Trophoblast cell (in vitro differentiated cells and primary cell): ENCODE results near the gene PPP6C.

Source experiments
- DNase-seq, 2 donors: peaks; one replicate each; pipeline ENCODE4 v3.0.0-alpha.2; 2016
- H2AFZ ChIP-seq: 2 replicates; pipeline ENCODE4 v1.6.1; 2013; ENCODE audit warnings: low read length, moderate library complexity, mild to moderate bottlenecking; ENCODE audit not compliant: insufficient read depth, poor library complexity
- H2AK5ac ChIP-seq: 2 replicates; pipeline ENCODE4 v1.6.1; 2013; ENCODE audit warnings: mild to moderate bottlenecking, low read length
- H2BK120ac ChIP-seq: 2 replicates; pipeline ENCODE4 v1.6.1; 2013; ENCODE audit warnings: low read length, mild to moderate bottlenecking, moderate library complexity; ENCODE audit not compliant: insufficient read depth, poor library complexity
- H2BK12ac ChIP-seq: 2 replicates; pipeline ENCODE4 v1.6.1; 2013; ENCODE audit warnings: mild to moderate bottlenecking, low read length, moderate library complexity
- H2BK5ac ChIP-seq: 2 replicates; pipeline ENCODE4 v1.6.1; 2013; ENCODE audit warnings: low read length, low read depth, moderate library complexity, mild to moderate bottlenecking; ENCODE audit not compliant: poor library complexity
- H3K14ac ChIP-seq: 2 replicates; pipeline ENCODE4 v1.6.1; 2013; ENCODE audit warnings: mild to moderate bottlenecking, low read length
- H3K18ac ChIP-seq: 2 replicates; pipeline ENCODE4 v1.6.1; 2013; ENCODE audit warnings: mild to moderate bottlenecking, low read length
- H3K23ac ChIP-seq: 2 replicates; pipeline ENCODE4 v1.6.1; 2013; ENCODE audit warnings: low read length
- H3K27ac ChIP-seq: 2 replicates; pipeline ENCODE4 v1.5.1; 2013; ENCODE audit warnings: low read depth, mild to moderate bottlenecking, inconsistent platforms, low read length, moderate library complexity
- H3K27me3 ChIP-seq: 2 replicates; pipeline ENCODE4 v1.6.1; 2013; ENCODE audit warnings: inconsistent platforms, mild to moderate bottlenecking, low read length, moderate library complexity; ENCODE audit not compliant: insufficient read depth
- H3K36me3 ChIP-seq, 2 experiments: 1 replicate in 1 of 2; 2 replicates in 1 of 2; pipeline ENCODE4 v1.6.1; 2013; ENCODE audit warnings: low read length in 2 of 2, mild to moderate bottlenecking in 2 of 2, moderate library complexity in 1 of 2; ENCODE audit not compliant: insufficient read depth in 2 of 2, control insufficient read depth in 1 of 2
- H3K4ac ChIP-seq: 2 replicates; pipeline ENCODE4 v1.6.1; 2013; ENCODE audit warnings: low read depth, mild to moderate bottlenecking, low read length, moderate library complexity
- H3K4me1 ChIP-seq, 2 experiments: 1 replicate in 1 of 2; 2 replicates in 1 of 2; pipeline ENCODE4 v1.6.1; 2013; ENCODE audit warnings: low read length in 2 of 2, mild to moderate bottlenecking in 2 of 2, moderate library complexity in 1 of 2; ENCODE audit not compliant: insufficient read depth in 2 of 2, control insufficient read depth in 1 of 2
- H3K4me2 ChIP-seq: 2 replicates; pipeline ENCODE4 v1.6.1; 2013; ENCODE audit warnings: inconsistent platforms, mild to moderate bottlenecking, low read length, moderate library complexity
- H3K4me3 ChIP-seq: 2 replicates; pipeline ENCODE4 v1.5.1; 2013; ENCODE audit warnings: mild to moderate bottlenecking, low read depth, low read length, inconsistent platforms
- H3K79me1 ChIP-seq: one replicate; pipeline ENCODE4 v1.6.1; 2013; ENCODE audit warnings: low read length
- H3K79me2 ChIP-seq: 2 replicates; pipeline ENCODE4 v1.6.1; 2013; ENCODE audit warnings: low read length, mild to moderate bottlenecking; ENCODE audit not compliant: control insufficient read depth, insufficient read depth, poor library complexity
- H3K9ac ChIP-seq: 2 replicates; pipeline ENCODE4 v1.6.1; 2013; ENCODE audit warnings: mild to moderate bottlenecking, low read length
- H3K9me3 ChIP-seq: 2 replicates; pipeline ENCODE4 v1.6.1; 2013; ENCODE audit warnings: low read depth, mild to moderate bottlenecking, control low read depth, inconsistent platforms, low read length; ENCODE audit not compliant: insufficient read depth
- H4K12ac ChIP-seq: 2 replicates; pipeline ENCODE4 v1.6.1; 2013; ENCODE audit warnings: low read depth, mild to moderate bottlenecking, low read length, moderate library complexity
- H4K8ac ChIP-seq: 2 replicates; pipeline ENCODE4 v1.6.1; 2013; ENCODE audit warnings: low read depth, mild to moderate bottlenecking, low read length, moderate library complexity
- H4K91ac ChIP-seq: one replicate; pipeline ENCODE4 v1.6.1; 2013; ENCODE audit warnings: low read depth, mild to moderate bottlenecking, low read length, moderate library complexity
- WGBS: extraction: QIAGEN DNeasy Blood & Tissue Kit; methylation state at CpG from one replicate; pipeline ENCODE4 v1.1.7; 2013; ENCODE audit warnings: missing lambda C conversion rate; ENCODE audit not compliant: insufficient read length, insufficient coverage; ENCODE audit errors: extremely low coverage; 5-methylcytosine and 5-hydroxymethylcytosine counted together

The PPP6C gene

GRCh38 chr9:125103770-125104460 lies 85.7 kb downstream of the PPP6C start:
- no peak overlapping the region for H3K14ac ChIP-seq
- WGBS: no CpG with 5 or more reads among the region's 3 CpGs
- no peak overlapping the region for H3K23ac ChIP-seq
- H3K79me2 ChIP-seq: no peaks in the 10 kb centered on the region
- H4K91ac ChIP-seq: no peak overlapping the region
- no peak overlapping the region for H3K4ac ChIP-seq
- H3K27ac ChIP-seq: no peak overlapping the region
- H2AFZ ChIP-seq: no peak overlapping the region
- no peak overlapping the region for H3K4me2 ChIP-seq
- no peak overlapping the region for H3K9ac ChIP-seq
- no peaks in the 10 kb centered on the region for H3K36me3 ChIP-seq
- H3K4me3 ChIP-seq: no peak overlapping the region
- no peak for DNase-seq
- no peaks in the 10 kb centered on the region for H3K27me3 ChIP-seq
- no peak overlapping the region for H2BK5ac ChIP-seq
- H2AK5ac ChIP-seq: no peak overlapping the region
- no peak overlapping the region for H2BK120ac ChIP-seq
- no peaks in the 10 kb centered on the region for H3K4me1 ChIP-seq
- H3K79me1 ChIP-seq: no peaks in the 10 kb centered on the region
- H4K12ac ChIP-seq: no peak overlapping the region
- no peaks in the 10 kb centered on the region for H3K9me3 ChIP-seq
- no peak overlapping the region for H2BK12ac ChIP-seq
- no peak overlapping the region for H4K8ac ChIP-seq
- H3K18ac ChIP-seq: no peak overlapping the region

- no peaks in the 10 kb centered on the region for H3K36me3 ChIP-seq
- H3K79me1 ChIP-seq: no peaks in the 10 kb centered on the region
- no peak overlapping the region for H4K91ac ChIP-seq
- WGBS: no CpG with 5 or more reads among the region's 1 CpG
- H2AK5ac ChIP-seq: no peak overlapping the region
- no peak overlapping the region for H3K14ac ChIP-seq
- no peaks in the 10 kb centered on the region for H3K4me1 ChIP-seq
- no peak overlapping the region for H4K12ac ChIP-seq
- no peaks in the 10 kb centered on the region for H3K27me3 ChIP-seq
- H2BK5ac ChIP-seq: no peak overlapping the region
- H4K8ac ChIP-seq: no peak overlapping the region
- no peak overlapping the region for H3K23ac ChIP-seq
- no peak overlapping the region for H3K4me2 ChIP-seq
- DNase-seq: no peak
- no peak overlapping the region for H3K18ac ChIP-seq
- H3K9me3 ChIP-seq: no peaks in the 10 kb centered on the region
- no peak overlapping the region for H2AFZ ChIP-seq
- no peak overlapping the region for H3K9ac ChIP-seq
- H3K4me3 ChIP-seq: no peak overlapping the region
- H3K4ac ChIP-seq: no peak overlapping the region
- H3K27ac ChIP-seq: no peak overlapping the region
- H3K79me2 ChIP-seq: no peaks in the 10 kb centered on the region
- H2BK120ac ChIP-seq: no peak overlapping the region
- H2BK12ac ChIP-seq: no peak overlapping the region
These were observed 86.6 kb downstream of the PPP6C start for GRCh38 chr9:125103021-125103420.

- Histone ChIP-seq H3K9ac (no peak overlapping the region), H3K27ac (no peak overlapping the region), H3K36me3 (no peaks in the 10 kb centered on the region), H3K79me1 (no peaks in the 10 kb centered on the region), H3K23ac (no peak overlapping the region), H2BK5ac (no peak overlapping the region), H3K4ac (no peak overlapping the region), H2AFZ (no peak overlapping the region), H3K79me2 (no peaks in the 10 kb centered on the region), H4K8ac (no peak overlapping the region), H3K9me3 (no peaks in the 10 kb centered on the region), H3K4me3 (no peak overlapping the region), H4K91ac (no peak overlapping the region), H3K14ac (no peak overlapping the region), H4K12ac (no peak overlapping the region), H3K4me2 (no peak overlapping the region), H2BK120ac (no peak overlapping the region), H3K27me3 (no peaks in the 10 kb centered on the region), H2BK12ac (no peak overlapping the region), H3K4me1 (no peaks in the 10 kb centered on the region), H3K18ac (no peak overlapping the region), H2AK5ac (no peak overlapping the region)
- DNase-seq: no peak
- WGBS: no CpG with 5 or more reads among the region's 4 CpGs
These were observed 88.8 kb downstream of the PPP6C start for GRCh38 chr9:125100822-125101221.

- H3K9me3 ChIP-seq: no peaks in the 10 kb centered on the region
- H2BK12ac ChIP-seq: no peak overlapping the region
- no peak overlapping the region for H3K4me3 ChIP-seq
- no peak overlapping the region for H2AFZ ChIP-seq
- H3K27me3 ChIP-seq: no peaks in the 10 kb centered on the region
- no peak overlapping the region for H4K91ac ChIP-seq
- no peak overlapping the region for H3K9ac ChIP-seq
- WGBS: no CpG with 5 or more reads among the region's 3 CpGs
- no peak overlapping the region for H3K23ac ChIP-seq
- H3K4me1 ChIP-seq: no peaks in the 10 kb centered on the region
- no peaks in the 10 kb centered on the region for H3K79me1 ChIP-seq
- no peak overlapping the region for H4K12ac ChIP-seq
- no peak overlapping the region for H3K4ac ChIP-seq
- no peak overlapping the region for H3K4me2 ChIP-seq
- no peak overlapping the region for H3K14ac ChIP-seq
- H4K8ac ChIP-seq: no peak overlapping the region
- H2BK5ac ChIP-seq: no peak overlapping the region
- no peak overlapping the region for H3K27ac ChIP-seq
- no peak overlapping the region for H2BK120ac ChIP-seq
- H3K36me3 ChIP-seq: no peaks in the 10 kb centered on the region
- H3K79me2 ChIP-seq: no peaks in the 10 kb centered on the region
- H3K18ac ChIP-seq: no peak overlapping the region
- H2AK5ac ChIP-seq: no peak overlapping the region
- DNase-seq: no peak
These were observed 89.8 kb downstream of the PPP6C start for GRCh38 chr9:125099816-125100215.
